Parathyroid adenoma (tissue), 2 donors: ENCODE results near the gene HNRNPC.

Experiments used
- H2AFZ ChIP-seq: fragments of 300-600 bp; sonication (generic); one replicate; pipeline ENCODE4 v1.7.0; 2017; ENCODE audit warnings: antibody characterized with exemption, mild to moderate bottlenecking
- H3K27ac ChIP-seq: fragments of 300-600 bp; sonication (generic); one replicate; pipeline ENCODE4 v1.7.0; 2017
- H3K27me3 ChIP-seq: fragments of 300-600 bp; sonication (generic); one replicate; pipeline ENCODE4 v1.7.0; 2017; ENCODE audit warnings: low read length; ENCODE audit not compliant: control insufficient read depth, insufficient read depth
- H3K36me3 ChIP-seq: fragments of 300-600 bp; sonication (generic); one replicate; pipeline ENCODE4 v1.7.0; 2017; ENCODE audit warnings: low read length; ENCODE audit not compliant: control insufficient read depth, insufficient read depth
- H3K4me1 ChIP-seq: fragments of 300-600 bp; sonication (generic); one replicate; pipeline ENCODE4 v1.7.0; 2017; ENCODE audit warnings: control low read depth
- H3K4me2 ChIP-seq: fragments of 300-600 bp; sonication (generic); one replicate; pipeline ENCODE4 v1.7.0; 2017; ENCODE audit warnings: low read length
- H3K4me3 ChIP-seq: fragments of 300-600 bp; sonication (generic); one replicate; pipeline ENCODE4 v1.7.0; 2017; ENCODE audit warnings: low read depth, low read length
- H3K79me2 ChIP-seq: fragments of 300-600 bp; sonication (generic); one replicate; pipeline ENCODE4 v1.7.0; 2017; ENCODE audit warnings: control low read depth
- H3K9ac ChIP-seq: fragments of 300-600 bp; sonication (generic); one replicate; pipeline ENCODE4 v1.7.0; 2017; ENCODE audit warnings: mild to moderate bottlenecking
- H3K9me3 ChIP-seq: fragments of 300-600 bp; sonication (generic); one replicate; pipeline ENCODE4 v1.7.0; 2017; ENCODE audit warnings: low read length; ENCODE audit not compliant: control insufficient read depth
- TF ChIP-seq, protein P1 (sequence below): fragments of 300-600 bp; sonication (generic); IDR thresholded peaks from one replicate; pipeline ENCODE4 v1.7.0; 2017; ENCODE audit warnings: antibody characterized with exemption, mild to moderate bottlenecking
- donor health status: primary hyperparathyroidism.

The HNRNPC gene

GRCh38 chr14:21263284-21264024 lies 5.8 kb downstream of the HNRNPC start:
- Histone ChIP-seq H3K79me2 (peaks cover 68% of the 10 kb centered on the region), H3K27me3 (no peaks in the 10 kb centered on the region), H3K36me3 (no peaks in the 10 kb centered on the region), H2AFZ (no peak overlapping the region), H3K27ac (no peak overlapping the region), H3K9ac (no peak overlapping the region), H3K4me3 (no peak overlapping the region), H3K9me3 (no peaks in the 10 kb centered on the region), H3K4me2 (peak overlapping the region; percentile 19), H3K4me1 (peaks cover 32% of the 10 kb centered on the region)
- TF ChIP-seq, protein P1, sequence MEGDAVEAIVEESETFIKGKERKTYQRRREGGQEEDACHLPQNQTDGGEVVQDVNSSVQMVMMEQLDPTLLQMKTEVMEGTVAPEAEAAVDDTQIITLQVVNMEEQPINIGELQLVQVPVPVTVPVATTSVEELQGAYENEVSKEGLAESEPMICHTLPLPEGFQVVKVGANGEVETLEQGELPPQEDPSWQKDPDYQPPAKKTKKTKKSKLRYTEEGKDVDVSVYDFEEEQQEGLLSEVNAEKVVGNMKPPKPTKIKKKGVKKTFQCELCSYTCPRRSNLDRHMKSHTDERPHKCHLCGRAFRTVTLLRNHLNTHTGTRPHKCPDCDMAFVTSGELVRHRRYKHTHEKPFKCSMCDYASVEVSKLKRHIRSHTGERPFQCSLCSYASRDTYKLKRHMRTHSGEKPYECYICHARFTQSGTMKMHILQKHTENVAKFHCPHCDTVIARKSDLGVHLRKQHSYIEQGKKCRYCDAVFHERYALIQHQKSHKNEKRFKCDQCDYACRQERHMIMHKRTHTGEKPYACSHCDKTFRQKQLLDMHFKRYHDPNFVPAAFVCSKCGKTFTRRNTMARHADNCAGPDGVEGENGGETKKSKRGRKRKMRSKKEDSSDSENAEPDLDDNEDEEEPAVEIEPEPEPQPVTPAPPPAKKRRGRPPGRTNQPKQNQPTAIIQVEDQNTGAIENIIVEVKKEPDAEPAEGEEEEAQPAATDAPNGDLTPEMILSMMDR, result no peak

DNA sequence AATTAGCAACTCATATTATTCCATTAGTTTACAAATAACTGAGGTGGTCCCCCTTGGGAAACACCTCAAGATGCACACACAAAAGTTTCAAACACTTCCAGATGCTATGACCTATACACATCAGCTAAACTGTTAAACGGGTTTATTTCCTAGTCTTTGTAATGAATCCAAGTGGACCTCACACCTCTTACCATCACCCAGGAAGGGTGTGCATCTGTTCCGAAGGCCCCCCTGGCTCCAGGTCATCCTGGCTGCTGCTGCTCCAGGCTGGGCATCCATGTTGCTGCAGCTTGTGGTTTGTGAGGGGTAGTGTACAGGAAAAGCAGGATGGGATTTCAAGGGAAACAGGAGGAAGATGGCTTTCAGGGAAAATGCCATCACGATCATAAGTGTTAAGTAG lies 6.8 kb downstream of the HNRNPC start:
- H3K4me3 ChIP-seq, result no peak overlapping the region
- H3K27ac ChIP-seq, result no peak overlapping the region
- no peak overlapping the region for H2AFZ ChIP-seq
- no peaks in the 10 kb centered on the region for H3K27me3 ChIP-seq
- no peaks in the 10 kb centered on the region for H3K36me3 ChIP-seq
- H3K79me2 ChIP-seq, result peaks cover 64% of the 10 kb centered on the region
- H3K9ac ChIP-seq, result no peak overlapping the region
- peaks cover 35% of the 10 kb centered on the region for H3K4me1 ChIP-seq
- H3K4me2 ChIP-seq, result no peak overlapping the region
- no peaks in the 10 kb centered on the region for H3K9me3 ChIP-seq
- TF ChIP-seq, protein P1, result no peak

GRCh38 chr14:21261824-21262223 lies 7.4 kb downstream of the HNRNPC start:
- H3K36me3 ChIP-seq, result no peaks in the 10 kb centered on the region
- no peak overlapping the region for H3K27ac ChIP-seq

DNA sequence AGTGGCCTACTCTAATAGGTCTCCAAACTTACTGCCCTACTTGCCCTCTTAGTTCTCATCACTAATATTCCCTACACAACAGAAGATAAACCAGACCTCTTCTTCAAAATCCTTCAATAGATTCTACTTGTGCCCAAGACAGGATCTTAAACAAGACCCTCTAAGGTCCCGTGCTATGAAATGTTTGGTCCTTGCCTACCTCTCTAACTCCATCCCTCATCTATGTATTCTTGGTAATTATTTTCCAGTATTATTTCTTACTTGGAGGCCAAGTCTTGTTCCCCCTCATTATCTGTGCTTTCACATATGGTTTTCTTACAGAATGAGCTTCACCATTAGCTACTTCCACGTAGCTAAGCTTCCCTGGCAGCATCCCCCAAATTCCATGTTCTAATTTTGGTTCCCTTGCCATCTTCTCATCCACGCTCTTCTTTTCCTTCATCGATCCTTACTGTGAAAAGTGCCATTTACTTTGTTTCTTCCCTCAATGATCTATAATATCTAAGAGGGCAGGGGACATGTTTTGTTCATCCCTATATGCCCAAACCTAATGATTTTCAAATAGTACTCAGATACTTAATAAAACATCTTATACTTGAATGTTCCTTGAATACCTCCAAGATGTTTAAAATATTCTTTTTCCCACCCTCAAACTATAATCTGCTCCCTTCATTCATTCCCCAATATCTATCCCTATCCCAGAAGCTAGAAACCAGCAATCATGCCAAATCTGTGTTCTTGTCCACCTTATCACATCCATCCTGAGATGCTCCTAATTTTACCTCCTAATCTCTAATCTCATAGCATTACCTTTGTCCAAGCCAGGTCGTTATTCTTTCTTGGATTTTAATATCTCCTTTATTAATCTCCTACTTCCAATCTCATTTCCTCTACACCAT lies 10.1 kb downstream of the HNRNPC start:
- Histone ChIP-seq H3K36me3 (no peaks in the 10 kb centered on the region), H3K4me1 (peaks cover 27% of the 10 kb centered on the region), H3K79me2 (peaks cover 64% of the 10 kb centered on the region), H3K27me3 (no peaks in the 10 kb centered on the region), H3K4me3 (no peak overlapping the region), H3K27ac (no peak overlapping the region), H3K9ac (no peak overlapping the region), H3K9me3 (no peaks in the 10 kb centered on the region), H2AFZ (no peak overlapping the region), H3K4me2 (no peak overlapping the region)
- TF ChIP-seq, protein P1, result no peak

More at GRCh38 chr14:21261824-21262223, 7.4 kb downstream of the HNRNPC start:
- Histone ChIP-seq H3K4me1 (peaks cover 39% of the 10 kb centered on the region), H3K79me2 (peaks cover 66% of the 10 kb centered on the region), H3K4me2 (no peak overlapping the region), H2AFZ (no peak overlapping the region), H3K27me3 (no peaks in the 10 kb centered on the region), H3K4me3 (no peak overlapping the region), H3K9me3 (no peaks in the 10 kb centered on the region), H3K9ac (no peak overlapping the region)
- TF ChIP-seq, protein P1, result no peak
